HG03108 (cell line): ENCODE results near the gene THSD4.
"Not testable (repeated sequence)": the region's sequence is repeated elsewhere in the genome, so short reads cannot be mapped to it uniquely, and the experiment has no call there.

Source experiments
- ATAC-seq: cut with Tn5 transposase; IDR thresholded peaks from one replicate; pipeline ENCODE4 v1.9.1; 2021; ENCODE audit warnings: moderate library complexity; ENCODE audit not compliant: unreplicated experiment

Gene THSD4

GRCh38 chr15:71120428-71120944 is 5.2 kb downstream of the THSD4 start:
- no peak for ATAC-seq

GRCh38 chr15:71121442-71121841 is 6.2 kb downstream of the THSD4 start:
- ATAC-seq, result no peak

- no peak for ATAC-seq
Observed at GRCh38 chr15:71124937-71125790, 9.9 kb downstream of the THSD4 start.

GRCh38 chr15:71125831-71126450 is 10.7 kb downstream of the THSD4 start:
- no peak for ATAC-seq

GRCh38 chr15:71127083-71127482 is 11.8 kb downstream of the THSD4 start:
- no peak for ATAC-seq

GRCh38 chr15:71128159-71128558 is 12.9 kb downstream of the THSD4 start:
- ATAC-seq, result not testable (repeated sequence)

GRCh38 chr15:71128939-71129562 is 13.8 kb downstream of the THSD4 start:
- ATAC-seq, result no peak

GRCh38 chr15:71129669-71130068 is 14.4 kb downstream of the THSD4 start:
- no peak for ATAC-seq

- no peak for ATAC-seq
Observed at GRCh38 chr15:71131601-71132362, 16.5 kb downstream of the THSD4 start.

GRCh38 chr15:71133747-71134472 is 18.6 kb downstream of the THSD4 start:
- no peak for ATAC-seq

- no peak for ATAC-seq
Observed at GRCh38 chr15:71136159-71136783, 21.0 kb downstream of the THSD4 start.

GRCh38 chr15:71136793-71137518 is 21.7 kb downstream of the THSD4 start:
- no peak for ATAC-seq

- no peak for ATAC-seq
Observed at GRCh38 chr15:71138473-71138872, 23.2 kb downstream of the THSD4 start.

- ATAC-seq, result no peak
Observed at GRCh38 chr15:71139241-71139640, 24.0 kb downstream of the THSD4 start.

- no peak for ATAC-seq
Observed at GRCh38 chr15:71141572-71141971, 26.3 kb downstream of the THSD4 start.

GRCh38 chr15:71142780-71143179 is 27.5 kb downstream of the THSD4 start:
- no peak for ATAC-seq

GRCh38 chr15:71143373-71144310 is 28.4 kb downstream of the THSD4 start:
- no peak for ATAC-seq

- no peak for ATAC-seq
Observed at GRCh38 chr15:71145648-71146047, 30.4 kb downstream of the THSD4 start.
